ENCODE results near the gene NTM.
"Not testable (repeated sequence)": the region's sequence is repeated elsewhere in the genome, so short reads cannot be mapped to it uniquely, and the experiment has no call there.

NTM gene

DNA sequence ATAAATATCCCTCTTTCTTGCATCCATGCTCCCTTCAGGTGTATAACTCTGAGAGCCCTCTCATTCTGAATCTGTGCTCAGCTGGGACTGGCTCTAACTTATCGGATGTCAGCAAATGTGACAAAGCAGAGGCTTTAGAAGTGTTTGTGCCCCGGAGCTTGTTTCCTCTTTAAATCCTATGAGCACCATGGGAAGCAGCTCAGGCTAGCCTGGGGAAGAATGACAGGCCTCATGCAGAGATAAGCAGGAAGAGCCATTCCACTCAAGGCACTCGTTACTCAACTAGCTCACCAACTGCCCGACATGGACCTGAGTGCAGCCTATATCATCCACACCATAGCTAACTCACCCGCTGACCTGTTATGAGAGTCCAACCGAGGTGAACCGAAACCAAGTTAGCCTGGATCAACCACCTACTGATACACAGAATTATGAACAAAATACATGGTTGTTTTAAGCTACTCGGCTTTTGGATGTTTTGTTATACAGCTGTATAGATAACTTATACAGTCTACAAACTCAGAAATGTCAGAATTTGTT is 990.7 kb downstream of the NTM start:
- H3K4me3 ChIP-seq (replicated peaks; ENCODE audit: insufficient read depth, low read length), result no peak overlapping the region
- no peak overlapping the region for H3K27ac ChIP-seq (replicated peaks)
- TF ChIP-seq GABPA (IDR thresholded peaks at IDR 0.05; ENCODE audit: low read depth), result no peak
- TF ChIP-seq, protein P1, sequence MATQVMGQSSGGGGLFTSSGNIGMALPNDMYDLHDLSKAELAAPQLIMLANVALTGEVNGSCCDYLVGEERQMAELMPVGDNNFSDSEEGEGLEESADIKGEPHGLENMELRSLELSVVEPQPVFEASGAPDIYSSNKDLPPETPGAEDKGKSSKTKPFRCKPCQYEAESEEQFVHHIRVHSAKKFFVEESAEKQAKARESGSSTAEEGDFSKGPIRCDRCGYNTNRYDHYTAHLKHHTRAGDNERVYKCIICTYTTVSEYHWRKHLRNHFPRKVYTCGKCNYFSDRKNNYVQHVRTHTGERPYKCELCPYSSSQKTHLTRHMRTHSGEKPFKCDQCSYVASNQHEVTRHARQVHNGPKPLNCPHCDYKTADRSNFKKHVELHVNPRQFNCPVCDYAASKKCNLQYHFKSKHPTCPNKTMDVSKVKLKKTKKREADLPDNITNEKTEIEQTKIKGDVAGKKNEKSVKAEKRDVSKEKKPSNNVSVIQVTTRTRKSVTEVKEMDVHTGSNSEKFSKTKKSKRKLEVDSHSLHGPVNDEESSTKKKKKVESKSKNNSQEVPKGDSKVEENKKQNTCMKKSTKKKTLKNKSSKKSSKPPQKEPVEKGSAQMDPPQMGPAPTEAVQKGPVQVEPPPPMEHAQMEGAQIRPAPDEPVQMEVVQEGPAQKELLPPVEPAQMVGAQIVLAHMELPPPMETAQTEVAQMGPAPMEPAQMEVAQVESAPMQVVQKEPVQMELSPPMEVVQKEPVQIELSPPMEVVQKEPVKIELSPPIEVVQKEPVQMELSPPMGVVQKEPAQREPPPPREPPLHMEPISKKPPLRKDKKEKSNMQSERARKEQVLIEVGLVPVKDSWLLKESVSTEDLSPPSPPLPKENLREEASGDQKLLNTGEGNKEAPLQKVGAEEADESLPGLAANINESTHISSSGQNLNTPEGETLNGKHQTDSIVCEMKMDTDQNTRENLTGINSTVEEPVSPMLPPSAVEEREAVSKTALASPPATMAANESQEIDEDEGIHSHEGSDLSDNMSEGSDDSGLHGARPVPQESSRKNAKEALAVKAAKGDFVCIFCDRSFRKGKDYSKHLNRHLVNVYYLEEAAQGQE (IDR thresholded peaks at IDR 0.05; ENCODE audit: insufficient replicate concordance, low read depth), result no peak
- TF ChIP-seq SPI1 (IDR thresholded peaks at IDR 0.05; ENCODE audit: borderline replicate concordance, low read depth), result no peak
- TF ChIP-seq CTCF (IDR thresholded peaks at IDR 0.05; ENCODE audit: insufficient read depth, low read length), result no peak
- TF ChIP-seq POLR2AphosphoS5 (IDR thresholded peaks at IDR 0.05; ENCODE audit: low read depth), result no peak
- no peaks in the 10 kb centered on the region for H3K27me3 ChIP-seq (ENCODE audit: insufficient read depth, poor library complexity, severe bottlenecking)
- no peak for DNase-seq (ENCODE audit: low read depth in 1 of 2, low spot score in 1 of 2)

DNA sequence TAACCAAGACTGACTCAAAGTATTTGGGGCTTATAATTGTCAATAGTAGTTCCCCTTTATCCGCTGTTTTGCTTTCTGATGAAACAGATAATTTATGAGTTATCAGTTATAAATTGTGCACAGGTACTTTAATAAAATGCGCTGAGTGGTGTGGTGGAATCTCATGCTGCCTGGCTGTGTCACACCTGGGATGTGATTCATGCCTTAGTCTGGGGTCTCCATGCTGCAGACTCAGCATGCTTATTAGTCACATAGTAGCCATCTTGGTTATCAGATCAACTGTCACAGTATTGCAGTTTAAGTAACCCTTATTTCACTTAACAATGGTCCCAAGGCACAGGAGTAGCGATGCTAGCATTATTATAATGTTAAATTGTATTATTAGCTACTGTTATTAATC is 995.2 kb downstream of the NTM start:
- Histone ChIP-seq H3K27ac (replicated peaks) (no peak overlapping the region), H3K27me3 (ENCODE audit: insufficient read depth, poor library complexity, severe bottlenecking) (no peaks in the 10 kb centered on the region), H3K4me3 (replicated peaks; ENCODE audit: insufficient read depth, low read length) (no peak overlapping the region)
- DNase-seq (ENCODE audit: low read depth in 1 of 2, low spot score in 1 of 2), result no peak
- TF ChIP-seq, protein P1 (IDR thresholded peaks at IDR 0.05; ENCODE audit: insufficient replicate concordance, low read depth), result no peak
- TF ChIP-seq POLR2AphosphoS5 (IDR thresholded peaks at IDR 0.05; ENCODE audit: low read depth) (no peak), CTCF (IDR thresholded peaks at IDR 0.05; ENCODE audit: insufficient read depth, low read length) (no peak), SPI1 (IDR thresholded peaks at IDR 0.05; ENCODE audit: borderline replicate concordance, low read depth) (no peak), GABPA (IDR thresholded peaks at IDR 0.05; ENCODE audit: low read depth) (no peak)

DNA sequence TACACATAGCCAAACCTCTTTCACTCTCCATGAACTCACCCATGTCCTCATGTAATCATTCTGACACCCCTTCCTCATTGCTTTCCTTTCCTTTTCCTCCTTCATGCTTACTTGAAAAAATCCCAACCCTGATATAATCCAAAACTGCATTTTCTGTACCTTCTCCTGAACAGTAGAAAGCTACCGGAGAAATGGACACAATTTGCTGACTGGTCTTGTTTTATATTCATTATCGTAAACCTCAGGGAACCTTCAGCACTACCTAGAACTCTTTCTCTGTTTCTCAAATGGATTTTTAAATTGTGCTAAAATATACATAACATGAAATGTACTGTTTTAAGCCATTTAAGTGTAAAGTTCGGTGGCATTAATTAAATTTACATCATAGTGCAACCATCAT is 996.9 kb downstream of the NTM start:
- H3K27me3 ChIP-seq (ENCODE audit: insufficient read depth, poor library complexity, severe bottlenecking), result no peaks in the 10 kb centered on the region
- TF ChIP-seq GABPA (IDR thresholded peaks at IDR 0.05; ENCODE audit: low read depth) (no peak), POLR2AphosphoS5 (IDR thresholded peaks at IDR 0.05; ENCODE audit: low read depth) (no peak), CTCF (IDR thresholded peaks at IDR 0.05; ENCODE audit: insufficient read depth, low read length) (no peak), SPI1 (IDR thresholded peaks at IDR 0.05; ENCODE audit: borderline replicate concordance, low read depth) (no peak)
- TF ChIP-seq, protein P1 (IDR thresholded peaks at IDR 0.05; ENCODE audit: insufficient replicate concordance, low read depth), result no peak
- H3K27ac ChIP-seq (replicated peaks), result no peak overlapping the region
- no peak for DNase-seq (ENCODE audit: low read depth in 1 of 2, low spot score in 1 of 2)
- no peak overlapping the region for H3K4me3 ChIP-seq (replicated peaks; ENCODE audit: insufficient read depth, low read length)

GRCh38 chr11:132370114-132370513 is 999.7 kb downstream of the NTM start:
- H3K27ac ChIP-seq (replicated peaks); H3K27me3 ChIP-seq (ENCODE audit: insufficient read depth, poor library complexity, severe bottlenecking); H3K4me3 ChIP-seq (replicated peaks; ENCODE audit: insufficient read depth, low read length); DNase-seq (ENCODE audit: low read depth in 1 of 2, low spot score in 1 of 2): not testable (repeated sequence)
